GM21737 (cell line): ENCODE results near the gene ZNF786.
"Not testable (repeated sequence)": the region's sequence is repeated elsewhere in the genome, so short reads cannot be mapped to it uniquely, and the experiment has no call there.

Source experiments
- ATAC-seq: cut with Tn5 transposase; IDR thresholded peaks from one replicate; pipeline ENCODE4 v1.9.1; 2021; ENCODE audit warnings: mild to moderate bottlenecking, moderate library complexity; ENCODE audit not compliant: unreplicated experiment

ZNF786 gene, protein sequence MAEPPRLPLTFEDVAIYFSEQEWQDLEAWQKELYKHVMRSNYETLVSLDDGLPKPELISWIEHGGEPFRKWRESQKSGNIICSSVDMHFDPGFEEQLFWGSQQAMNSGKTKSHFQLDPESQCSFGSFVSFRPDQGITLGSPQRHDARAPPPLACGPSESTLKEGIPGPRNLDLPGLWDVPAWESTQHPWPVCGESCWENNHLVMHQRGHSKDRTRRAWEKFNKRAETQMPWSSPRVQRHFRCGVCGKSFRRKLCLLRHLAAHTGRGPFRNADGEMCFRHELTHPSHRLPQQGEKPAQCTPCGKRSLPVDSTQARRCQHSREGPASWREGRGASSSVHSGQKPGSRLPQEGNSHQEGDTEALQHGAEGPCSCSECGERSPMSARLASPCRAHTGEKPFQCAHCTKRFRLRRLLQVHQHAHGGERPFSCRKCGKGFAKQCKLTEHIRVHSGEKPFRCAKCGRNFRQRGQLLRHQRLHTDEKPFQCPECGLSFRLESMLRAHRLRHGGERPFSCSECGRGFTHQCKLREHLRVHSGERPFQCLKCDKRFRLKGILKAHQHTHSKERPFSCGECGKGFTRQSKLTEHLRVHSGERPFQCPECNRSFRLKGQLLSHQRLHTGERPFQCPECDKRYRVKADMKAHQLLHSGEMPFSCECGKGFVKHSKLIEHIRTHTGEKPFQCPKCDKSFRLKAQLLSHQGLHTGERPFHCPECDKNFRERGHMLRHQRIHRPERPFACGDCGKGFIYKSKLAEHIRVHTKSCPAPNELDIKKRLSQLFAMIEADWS

DNA sequence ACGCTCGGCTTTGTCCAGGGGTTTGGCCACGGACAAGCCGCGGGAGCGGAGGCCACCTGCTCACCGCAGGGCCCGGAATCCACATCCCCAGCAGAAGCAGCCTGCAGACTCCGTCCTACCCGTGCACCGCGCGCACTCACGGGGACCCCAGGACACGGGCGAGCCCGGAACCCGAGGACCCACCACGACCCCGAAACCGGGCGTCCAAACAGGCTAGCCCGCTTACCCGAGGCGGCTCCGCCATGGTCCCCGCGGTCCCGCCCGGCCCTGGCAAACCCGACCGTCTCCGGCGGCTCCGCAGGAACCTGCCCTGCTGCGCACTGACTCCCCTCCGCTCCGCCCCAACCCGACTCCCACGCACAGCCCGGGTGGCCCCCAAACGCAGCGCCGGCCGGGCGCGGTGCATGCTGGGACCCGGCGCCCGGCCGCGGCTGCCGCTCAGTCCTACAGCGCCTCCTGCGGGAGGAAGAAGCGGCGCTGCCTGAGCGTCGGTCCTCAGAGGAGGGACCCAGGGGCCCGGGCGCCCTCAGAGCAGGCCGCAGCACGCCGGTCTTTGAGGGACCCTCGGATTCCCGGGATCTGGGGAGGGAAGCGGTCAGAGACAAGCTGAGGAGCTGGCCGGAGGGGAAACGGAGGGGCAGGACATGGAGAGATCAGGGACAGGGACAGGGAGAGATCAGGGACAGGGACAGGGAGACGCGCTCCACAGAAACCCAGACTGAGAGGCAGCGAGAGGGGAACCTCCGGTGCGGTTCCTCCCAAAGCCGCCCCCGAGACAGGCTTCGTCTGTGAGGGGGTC, at the start of gene ZNF786:
Gene ZNF786 (minus strand): TSS at position 322 of the 799 bp plus-strand sequence. CDS start 78 bp downstream, at position 244.
- peak; percentile 87 for ATAC-seq

DNA sequence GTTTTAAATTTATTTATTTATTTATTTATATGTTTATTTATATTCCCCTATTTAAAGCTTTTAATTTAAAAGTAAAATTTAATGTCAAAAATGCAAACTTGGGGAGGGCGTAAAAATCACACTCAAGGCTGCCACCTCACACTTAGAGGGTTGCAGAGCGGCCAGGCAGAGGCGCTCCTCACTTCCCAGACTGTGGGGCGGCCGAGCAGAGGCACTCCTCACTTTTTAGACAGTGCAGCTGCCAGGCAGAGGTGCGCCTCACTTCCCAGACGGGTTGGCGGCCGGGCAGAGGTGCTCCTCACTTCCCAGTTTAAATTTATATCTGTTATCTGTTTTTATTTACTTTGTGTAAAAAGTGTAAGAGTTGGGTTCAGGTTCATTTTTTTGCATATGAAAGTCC, 45.6 kb upstream of the ZNF786 start:
- ATAC-seq = no peak

DNA sequence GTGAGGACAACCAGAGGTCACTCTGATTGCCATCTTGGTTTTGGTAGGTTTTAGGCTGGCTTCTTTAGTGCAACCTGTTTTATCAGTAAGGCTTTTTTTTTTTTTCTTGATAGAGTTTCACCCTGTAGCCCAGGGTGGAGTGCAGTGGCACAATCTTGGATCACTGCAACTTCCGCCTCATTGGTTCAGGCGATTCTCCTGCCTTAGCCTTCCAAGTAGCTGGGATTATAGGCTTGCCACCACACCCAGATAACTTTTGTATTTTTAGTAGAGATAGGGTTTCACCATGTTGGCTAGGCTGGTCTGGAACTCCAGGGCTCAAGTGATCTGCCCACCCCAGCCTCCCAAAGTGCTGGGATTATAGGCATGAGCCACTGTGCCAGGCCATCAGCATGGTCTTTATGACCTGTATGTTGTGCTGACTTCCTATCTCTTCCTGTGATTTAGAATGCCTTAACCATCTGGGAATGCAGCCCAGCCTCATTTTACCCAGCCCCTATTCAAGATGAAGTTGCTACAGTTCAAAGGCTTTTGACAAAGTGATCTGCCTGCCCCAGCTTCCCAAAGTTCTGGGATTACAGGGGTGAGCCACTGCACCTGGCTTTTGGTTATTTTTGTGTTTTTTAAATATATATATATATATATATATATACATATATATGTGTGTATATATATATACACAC, 42.7 kb upstream of the ZNF786 start:
- ATAC-seq = no peak

DNA sequence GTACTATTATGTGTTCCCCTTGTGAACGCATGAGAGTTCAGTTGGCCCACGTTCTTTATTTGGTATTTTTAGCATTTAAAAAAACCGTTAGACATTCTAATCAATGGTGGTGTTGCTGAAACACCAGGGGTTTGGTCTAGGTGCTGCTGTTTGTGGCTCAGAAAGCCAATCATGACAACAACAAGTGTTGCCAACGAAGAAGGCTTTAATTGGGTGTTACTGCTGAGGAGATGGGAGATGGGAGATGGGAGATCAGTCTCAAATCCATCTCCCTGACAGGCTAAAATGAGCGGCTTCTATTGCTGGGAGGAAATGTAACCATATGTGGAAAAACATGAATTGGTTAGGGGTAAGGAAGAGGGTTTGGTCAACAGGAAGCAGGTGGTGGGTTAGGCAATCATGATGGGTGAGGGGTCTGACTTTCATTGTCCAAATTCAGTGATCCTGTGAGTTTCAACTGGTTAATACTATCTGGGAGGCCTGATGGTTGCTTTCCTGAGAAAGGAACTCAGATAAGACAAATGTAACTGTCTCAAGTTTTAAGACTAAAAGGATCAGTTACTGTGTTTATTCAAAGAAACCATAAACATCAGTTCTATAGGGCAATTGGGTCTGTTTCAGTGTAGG, 40.2 kb upstream of the ZNF786 start:
- no peak for ATAC-seq

DNA sequence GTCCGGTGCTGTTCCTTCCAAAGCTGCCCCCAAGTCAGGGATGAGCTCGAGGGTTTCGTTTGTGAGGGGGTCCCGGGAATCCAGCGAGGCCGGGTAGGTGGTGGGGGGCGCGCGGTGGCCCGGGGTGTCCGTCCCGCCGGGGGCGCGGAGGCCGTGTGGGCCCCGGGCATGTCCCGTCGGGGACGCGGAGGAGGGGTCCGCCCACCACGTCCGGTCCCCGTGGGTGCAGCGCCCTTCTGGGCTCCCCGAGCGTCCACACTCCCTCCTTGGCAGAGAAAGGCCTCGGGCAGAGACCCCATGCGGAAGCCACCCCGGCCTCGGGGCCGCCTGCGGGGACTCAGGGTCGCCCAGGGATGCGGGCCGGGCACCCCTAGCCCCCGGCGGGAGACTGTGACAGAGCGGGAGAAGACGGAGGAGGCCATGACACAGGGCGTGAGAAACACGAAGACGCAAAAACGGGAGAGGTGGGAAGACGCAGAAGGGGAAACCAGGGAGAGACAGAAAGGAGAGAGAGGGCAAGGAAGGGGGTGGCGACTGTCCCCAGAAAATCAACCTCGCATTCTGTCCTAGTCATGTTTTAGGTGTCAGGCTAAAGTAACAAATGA, 36.2 kb upstream of the ZNF786 start:
- peak; percentile 47 for ATAC-seq

DNA sequence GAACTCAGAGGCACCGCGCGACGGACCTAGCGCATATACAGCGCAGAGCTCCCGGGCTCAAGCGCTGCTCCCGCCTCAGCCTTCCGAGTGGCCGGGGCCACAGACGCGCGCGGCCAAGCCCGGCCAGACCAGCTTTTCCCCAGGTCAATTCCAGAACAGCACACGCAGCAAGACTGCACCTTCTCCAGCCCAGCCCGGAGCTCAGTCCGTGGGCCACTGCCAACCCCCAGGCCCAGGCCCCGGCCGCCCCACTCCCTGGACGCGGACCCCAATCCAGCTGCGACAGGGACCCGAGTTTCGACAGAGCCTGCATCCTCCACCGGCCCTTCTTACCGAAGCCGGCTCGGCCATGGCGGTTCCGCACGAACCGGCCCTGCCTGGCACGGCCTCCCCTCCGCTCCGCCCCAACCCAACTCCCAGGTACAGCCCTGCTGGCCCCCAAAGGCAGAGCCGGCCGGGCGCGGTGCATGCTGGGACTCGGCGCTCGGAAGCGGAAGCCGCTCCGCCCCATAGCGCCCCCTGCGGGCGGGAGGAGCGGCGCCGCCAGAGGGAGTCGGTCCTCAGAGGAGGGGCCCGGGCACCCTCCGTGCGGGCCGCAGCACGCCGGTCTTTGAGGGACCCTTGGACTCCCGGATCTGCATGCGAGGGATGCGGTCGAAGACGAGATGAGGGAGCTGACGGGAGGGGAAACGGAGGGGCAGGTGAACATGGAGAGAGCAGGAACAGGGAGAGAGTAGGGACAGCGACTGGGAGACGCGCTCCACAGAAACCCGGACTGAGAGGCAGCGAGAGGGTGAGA, 35.5 kb upstream of the ZNF786 start, which contains the start of gene ZNF425:
Gene ZNF425 (minus strand): TSS at position 462 of the 799 bp plus-strand sequence. CDS start 111 bp downstream, at position 351.
- peak; percentile 89 for ATAC-seq

DNA sequence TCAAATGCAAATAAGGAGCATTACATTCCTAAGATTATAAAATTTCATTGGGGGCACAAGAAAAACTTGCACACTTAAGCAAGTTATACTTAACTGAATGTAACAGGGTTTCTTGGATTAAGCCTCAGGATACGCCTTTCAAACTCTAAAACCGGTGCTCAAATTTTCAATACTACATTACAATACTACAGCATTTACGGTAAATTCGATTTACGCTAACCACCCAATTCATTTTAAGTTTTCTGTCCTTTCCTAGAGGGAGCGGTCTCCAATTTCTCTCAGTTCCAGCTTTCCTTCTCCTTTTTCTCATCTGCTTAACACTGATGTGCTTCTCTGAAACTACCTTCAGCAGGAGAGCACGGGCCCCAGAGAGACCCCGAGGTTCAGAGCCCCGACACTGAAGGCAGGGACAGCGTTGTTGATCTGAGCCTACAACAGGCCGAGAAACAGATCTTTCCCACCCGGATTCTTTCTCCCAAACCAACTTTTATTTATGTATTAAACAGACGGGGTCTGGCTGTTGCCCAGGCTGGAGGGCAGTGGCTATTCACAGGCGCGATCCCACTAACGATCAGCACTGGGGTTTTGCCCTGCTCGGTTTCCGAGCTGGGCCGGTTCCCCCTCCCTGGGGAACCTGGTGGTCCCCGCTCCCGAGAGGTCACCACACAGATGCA, 34.8 kb upstream of the ZNF786 start:
- no peak for ATAC-seq

DNA sequence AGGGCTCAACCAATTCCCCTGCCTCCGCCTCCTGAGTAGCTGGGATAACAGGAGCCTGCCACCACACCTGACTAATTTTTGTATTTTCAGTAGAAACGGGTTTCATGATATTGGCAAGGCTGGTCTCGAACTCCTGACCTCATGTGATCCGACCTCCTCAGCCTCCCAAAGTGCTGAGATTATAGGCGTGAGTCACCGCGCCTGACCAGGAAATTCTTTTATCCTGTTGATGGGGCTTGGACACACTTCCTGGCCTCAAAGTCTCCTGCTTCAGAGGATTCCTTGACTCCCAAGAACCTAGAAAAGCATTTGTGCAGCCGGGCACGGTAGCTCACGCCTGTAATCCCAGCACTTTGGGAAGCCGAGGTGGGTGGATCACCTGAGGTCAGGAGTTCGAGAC, 19.5 kb upstream of the ZNF786 start:
- ATAC-seq = no peak

DNA sequence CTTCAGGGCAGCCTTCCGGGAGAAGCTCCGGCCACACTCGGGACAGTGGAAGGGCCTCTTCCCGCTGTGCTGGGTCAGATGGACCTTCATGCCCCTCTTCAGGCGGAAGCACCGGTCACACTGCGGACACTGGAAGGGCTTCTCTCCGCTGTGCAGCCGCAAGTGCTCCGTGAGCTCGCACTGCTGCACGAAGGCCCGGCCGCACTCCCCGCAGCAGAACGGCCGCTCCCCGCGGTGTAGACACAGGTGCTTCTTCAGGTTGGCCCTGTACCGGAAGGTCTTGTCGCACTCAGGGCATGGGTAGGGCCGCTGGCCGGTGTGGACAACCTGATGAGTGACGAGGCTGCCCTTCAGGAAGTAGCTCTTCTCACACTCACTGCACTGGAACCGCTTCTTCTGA, 14.2 kb upstream of the ZNF786 start:
- ATAC-seq = no peak

DNA sequence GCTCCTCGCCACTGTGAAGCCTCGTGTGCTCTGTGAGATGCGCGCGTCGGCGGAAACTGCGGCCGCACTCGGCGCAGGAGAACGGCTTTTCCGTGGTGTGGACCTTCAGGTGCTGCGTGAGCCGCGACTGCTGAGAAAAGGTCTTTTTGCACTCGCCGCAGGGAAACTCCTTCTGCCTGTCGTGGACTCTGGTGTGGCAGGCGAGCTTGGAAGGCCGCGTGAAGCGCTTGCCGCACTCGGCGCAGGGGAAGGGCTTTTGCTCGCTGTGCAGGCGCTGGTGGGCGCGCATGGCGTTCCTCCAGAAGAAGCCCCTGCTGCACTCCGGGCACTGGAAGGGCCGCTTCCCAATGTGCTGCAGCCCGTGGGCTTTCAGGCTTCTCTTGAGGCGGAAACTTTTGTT, 13.7 kb upstream of the ZNF786 start:
- no peak for ATAC-seq

DNA sequence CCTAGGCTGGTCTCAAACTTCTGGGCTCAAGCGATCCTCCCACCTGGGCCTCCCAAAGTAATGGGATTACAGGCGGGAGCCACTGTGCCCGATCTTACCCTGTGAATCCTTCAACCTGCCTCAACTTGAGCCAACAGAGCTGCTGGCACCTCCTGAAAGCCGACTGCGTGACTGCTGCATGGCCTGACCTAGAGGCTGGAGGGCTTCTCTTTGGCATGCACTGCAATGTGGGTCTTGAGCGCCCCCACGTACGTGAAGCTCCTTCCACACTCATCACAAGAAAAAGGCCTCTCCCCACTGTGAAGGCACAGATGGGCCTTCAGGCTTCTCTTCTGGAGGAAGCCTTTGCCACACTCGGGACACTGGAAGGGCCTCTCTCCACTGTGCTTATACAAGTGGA, 12.9 kb upstream of the ZNF786 start:
- no peak for ATAC-seq

DNA sequence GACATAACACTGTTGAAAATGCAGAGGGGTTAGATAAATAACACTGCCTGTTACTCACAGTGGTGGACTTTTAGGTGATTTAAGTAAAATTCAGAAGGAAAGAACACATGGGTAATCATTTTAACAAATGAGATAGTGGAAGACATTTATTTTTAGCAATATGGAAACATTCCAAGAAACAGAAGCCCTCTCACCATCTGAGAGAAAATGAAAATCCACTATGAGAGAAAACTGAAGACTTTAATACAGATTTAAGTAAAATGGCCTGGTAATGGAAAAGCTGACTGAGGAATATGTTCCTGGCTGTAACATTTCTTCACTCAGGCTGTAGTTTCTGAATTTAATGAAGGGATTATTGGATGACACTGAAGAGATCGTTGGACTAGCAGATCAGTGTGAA, 12.1 kb upstream of the ZNF786 start:
- ATAC-seq = no peak

DNA sequence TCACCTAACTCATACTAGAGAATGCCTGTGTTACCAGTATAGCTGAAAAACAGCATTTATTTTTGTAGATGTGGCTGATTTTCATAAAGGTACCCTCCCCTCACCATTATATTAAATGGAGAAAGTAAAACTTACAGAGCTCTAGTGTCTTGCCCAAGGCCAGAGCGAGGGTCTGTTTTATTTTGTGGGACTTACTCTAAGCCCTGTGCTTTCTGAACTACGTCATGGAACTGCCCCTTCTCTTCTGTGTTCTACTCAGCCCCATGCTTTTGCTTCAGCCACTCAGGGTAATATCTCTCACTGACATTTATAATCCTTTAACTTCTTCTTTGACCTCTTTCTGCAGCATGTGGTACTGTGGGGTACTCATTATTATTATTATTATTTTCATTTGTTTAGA, 10.3 kb upstream of the ZNF786 start:
- ATAC-seq = no peak

DNA sequence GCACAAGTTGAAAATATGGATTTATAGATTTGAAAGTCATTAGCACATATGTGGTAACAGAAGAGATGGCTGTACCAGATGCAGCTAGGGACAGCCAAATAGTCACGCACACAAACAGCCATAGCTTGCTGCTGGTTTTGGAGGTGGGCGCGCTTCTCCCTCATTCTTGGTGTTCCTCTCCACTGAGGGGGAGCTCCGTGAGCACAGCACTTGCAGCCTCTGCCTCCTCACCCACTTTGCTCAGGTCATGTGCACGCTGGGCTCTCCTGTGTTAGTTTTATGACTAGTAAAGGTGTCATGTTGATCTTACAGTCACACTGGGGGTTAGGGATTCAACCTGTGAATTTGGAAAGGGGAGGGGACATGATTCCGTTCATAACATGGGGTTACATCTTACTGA, 8.5 kb upstream of the ZNF786 start:
- ATAC-seq = no peak

DNA sequence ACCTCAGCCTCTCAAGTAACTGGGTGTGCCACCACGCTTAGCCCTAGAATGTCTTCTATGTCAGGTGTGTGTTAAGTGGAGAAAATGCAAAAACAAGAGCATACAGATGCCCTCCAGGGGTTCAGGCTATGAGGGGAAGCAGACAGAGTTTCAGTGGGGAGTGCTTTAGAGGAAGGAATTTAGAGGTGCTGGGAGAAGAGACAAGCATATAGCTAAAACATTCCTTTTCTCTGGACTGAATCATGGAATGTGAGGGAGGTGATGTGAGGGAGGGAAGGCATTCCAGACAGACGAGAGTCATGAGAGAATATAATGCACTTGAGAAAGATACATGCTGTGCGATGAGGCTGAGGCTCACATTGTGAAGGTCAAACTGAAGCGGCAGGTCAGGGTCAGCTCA, 6.6 kb upstream of the ZNF786 start:
- no peak for ATAC-seq

DNA sequence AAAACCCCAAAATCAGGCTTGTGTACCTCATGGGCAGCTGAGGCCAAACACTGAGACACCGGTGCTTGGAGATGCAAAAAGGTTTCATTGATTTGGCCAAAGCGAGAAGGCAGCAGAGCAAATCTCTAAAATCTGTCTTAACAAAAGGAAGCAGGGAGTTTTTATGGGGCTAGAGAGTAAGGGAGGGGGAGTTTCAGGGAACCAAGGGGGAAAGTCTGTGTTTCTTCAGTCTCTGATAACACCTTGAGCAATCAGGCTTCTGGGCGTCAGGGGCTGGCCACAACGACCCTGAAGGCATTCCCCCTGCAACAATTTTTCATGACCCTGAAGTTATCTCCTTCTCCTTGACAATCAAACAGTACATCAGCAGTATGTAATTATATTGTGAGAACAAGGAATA, 2.7 kb upstream of the ZNF786 start:
- ATAC-seq = no peak

DNA sequence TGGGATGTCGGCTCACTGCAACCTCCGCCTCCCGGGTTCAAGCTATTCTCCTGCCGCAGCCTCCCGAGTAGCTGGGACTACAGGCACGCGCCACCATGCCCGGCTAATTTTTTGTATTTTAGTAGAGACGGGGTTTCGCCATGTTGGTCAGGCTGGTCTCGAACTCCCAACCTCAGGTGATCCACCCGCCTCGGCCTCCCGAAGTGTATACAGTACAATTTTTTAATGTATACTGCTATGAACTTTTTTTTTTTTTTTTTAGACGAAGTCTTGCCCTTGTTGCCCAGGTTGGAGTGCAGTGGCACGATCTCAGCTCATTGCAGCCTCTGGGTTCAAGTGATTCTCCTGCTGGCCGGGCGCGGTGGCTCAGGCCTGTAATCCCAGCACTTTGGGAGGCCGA, 1.7 kb upstream of the ZNF786 start:
- not testable (repeated sequence) for ATAC-seq

DNA sequence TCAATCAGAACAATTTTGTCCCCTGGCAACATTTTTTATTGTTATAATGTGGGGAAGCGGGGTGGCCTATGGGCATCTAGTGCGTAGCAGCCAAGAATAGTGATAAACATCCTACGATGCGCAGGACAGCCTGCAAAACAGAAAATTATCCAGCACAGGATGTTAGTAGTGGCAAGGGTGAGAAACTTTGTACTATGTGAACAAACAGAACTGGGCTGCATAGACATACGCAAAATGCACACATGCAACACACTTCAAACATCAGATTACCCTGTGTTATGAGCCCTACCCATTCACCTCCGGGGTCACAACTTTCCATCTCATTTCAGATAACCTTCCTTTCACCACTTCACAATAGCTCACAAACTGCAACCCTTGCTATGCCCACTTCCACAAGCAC, 3.1 kb downstream of the ZNF786 start:
- no peak for ATAC-seq
